ENCODE data around the gene MAP7D1. TPM values are rescaled to one million over a fixed set of nuclear protein-coding genes. Genes with fewer than 3 reads are reported as not detected.

The MAP7D1 gene
- total RNA-seq, 3 donors from 2014 or later (not counting 1 experiment from before 2014, with no cell fraction given) = 213 to 232 (median 230) TPM

- ATAC-seq (no peak), DNase-seq (no peak)
- intact Hi-C loops (cut with micrococcal nuclease) = no loop called here
- Mint-ChIP-seq H3K36me3 (no peaks in the 10 kb centered on the region), H3K4me1 (peaks cover 0 to 13% of the 10 kb centered on the region in 2 donors), H3K27me3 (ENCODE audit: low read depth in 2 of 2) (no peaks in the 10 kb centered on the region), H3K9me3 (no peaks in the 10 kb centered on the region), H3K27ac (no peak overlapping the region), H3K4me3 (no peak overlapping the region)
- Histone ChIP-seq H3K36me3 (ENCODE audit: control insufficient read depth, insufficient read depth, low read length) (peaks cover 32% of the 10 kb centered on the region), H3K27me3 (ENCODE audit: control insufficient read depth, insufficient read depth, low read length) (no peaks in the 10 kb centered on the region), H3K4me3 (ENCODE audit: low read length) (no peak overlapping the region), H3K4me1 (ENCODE audit: control insufficient read depth, insufficient read depth, low read length) (no peaks in the 10 kb centered on the region), H3K9me3 (ENCODE audit: control insufficient read depth, insufficient read depth, low read length) (no peaks in the 10 kb centered on the region), H3K27ac (ENCODE audit: low read length) (no peak overlapping the region)
- WGBS (ENCODE audit: insufficient coverage) = 87% methylated on average over 5 of the region's 5 CpGs
- no peak for TF ChIP-seq CTCF (IDR thresholded peaks at IDR 0.05)
These were observed 18.7 kb upstream of the MAP7D1 start for GRCh38 chr1:36137226-36137625.

- 98% methylated on average over 2 of the region's 3 CpGs for WGBS (ENCODE audit: insufficient coverage)
- no peak overlapping the region for H3K27ac Mint-ChIP-seq
These were observed 18.2 kb upstream of the MAP7D1 start for GRCh38 chr1:36137776-36138175.

GRCh38 chr1:36139521-36139920 is 16.4 kb upstream of the MAP7D1 start:
- no peaks in the 10 kb centered on the region for H3K9me3 ChIP-seq (ENCODE audit: control insufficient read depth, insufficient read depth, low read length)
- DNase-seq = no peak
- intact Hi-C loops (cut with micrococcal nuclease) = no loop called here
- no peak for ATAC-seq
- H3K4me3 ChIP-seq (ENCODE audit: low read length) = no peak overlapping the region
- no peak overlapping the region for H3K4me3 Mint-ChIP-seq
- TF ChIP-seq CTCF (IDR thresholded peaks at IDR 0.05) = no peak
- no peaks in the 10 kb centered on the region for H3K36me3 Mint-ChIP-seq
- H3K4me1 Mint-ChIP-seq = peaks cover 9 to 24% of the 10 kb centered on the region in 2 donors
- no peaks in the 10 kb centered on the region for H3K27me3 ChIP-seq (ENCODE audit: control insufficient read depth, insufficient read depth, low read length)
- peaks cover 32% of the 10 kb centered on the region for H3K36me3 ChIP-seq (ENCODE audit: control insufficient read depth, insufficient read depth, low read length)
- no peaks in the 10 kb centered on the region for H3K9me3 Mint-ChIP-seq
- WGBS (ENCODE audit: insufficient coverage) = 98% methylated on average over 5 of the region's 5 CpGs
- H3K27ac ChIP-seq (ENCODE audit: low read length) = no peak overlapping the region
- H3K27me3 Mint-ChIP-seq (ENCODE audit: low read depth in 2 of 2) = no peaks in the 10 kb centered on the region
- H3K4me1 ChIP-seq (ENCODE audit: control insufficient read depth, insufficient read depth, low read length) = no peaks in the 10 kb centered on the region
- peak overlapping the region in 1 of 2 donors; percentile 30 for H3K27ac Mint-ChIP-seq

More at GRCh38 chr1:36137776-36138175, 18.2 kb upstream of the MAP7D1 start:
- intact Hi-C loops (cut with micrococcal nuclease) = no loop called here
- Mint-ChIP-seq H3K36me3 (no peaks in the 10 kb centered on the region), H3K9me3 (no peaks in the 10 kb centered on the region), H3K4me3 (no peak overlapping the region), H3K27me3 (ENCODE audit: low read depth in 2 of 2) (no peaks in the 10 kb centered on the region), H3K4me1 (peaks cover 0 to 15% of the 10 kb centered on the region in 2 donors)
- ATAC-seq (no peak), DNase-seq (no peak)
- Histone ChIP-seq H3K4me3 (ENCODE audit: low read length) (no peak overlapping the region), H3K27ac (ENCODE audit: low read length) (no peak overlapping the region), H3K4me1 (ENCODE audit: control insufficient read depth, insufficient read depth, low read length) (no peaks in the 10 kb centered on the region), H3K36me3 (ENCODE audit: control insufficient read depth, insufficient read depth, low read length) (peaks cover 32% of the 10 kb centered on the region), H3K27me3 (ENCODE audit: control insufficient read depth, insufficient read depth, low read length) (no peaks in the 10 kb centered on the region), H3K9me3 (ENCODE audit: control insufficient read depth, insufficient read depth, low read length) (no peaks in the 10 kb centered on the region)
- no peak for TF ChIP-seq CTCF (IDR thresholded peaks at IDR 0.05)

- WGBS (ENCODE audit: insufficient coverage) = 15% methylated on average over 1 of the region's 1 CpG
These were observed 13.8 kb upstream of the MAP7D1 start for GRCh38 chr1:36142121-36142520.

More at GRCh38 chr1:36142121-36142520, 13.8 kb upstream of the MAP7D1 start:
- no peaks in the 10 kb centered on the region for H3K27me3 Mint-ChIP-seq (ENCODE audit: low read depth in 2 of 2)
- no peak for TF ChIP-seq CTCF (IDR thresholded peaks at IDR 0.05)
- no peaks in the 10 kb centered on the region for H3K9me3 Mint-ChIP-seq
- peaks cover 9 to 28% of the 10 kb centered on the region in 2 donors for H3K4me1 Mint-ChIP-seq
- DNase-seq (no peak), ATAC-seq (no peak)
- H3K27ac Mint-ChIP-seq = no peak overlapping the region
- intact Hi-C loops (cut with micrococcal nuclease) = no loop called here
- Histone ChIP-seq H3K36me3 (ENCODE audit: control insufficient read depth, insufficient read depth, low read length) (peaks cover 20% of the 10 kb centered on the region), H3K27ac (ENCODE audit: low read length) (no peak overlapping the region), H3K4me3 (ENCODE audit: low read length) (no peak overlapping the region), H3K9me3 (ENCODE audit: control insufficient read depth, insufficient read depth, low read length) (no peaks in the 10 kb centered on the region), H3K27me3 (ENCODE audit: control insufficient read depth, insufficient read depth, low read length) (no peaks in the 10 kb centered on the region), H3K4me1 (ENCODE audit: control insufficient read depth, insufficient read depth, low read length) (no peaks in the 10 kb centered on the region)
- H3K36me3 Mint-ChIP-seq = no peaks in the 10 kb centered on the region
- H3K4me3 Mint-ChIP-seq = no peak overlapping the region
